H1 (cell line): ENCODE results near the gene HRH4. TPM values are rescaled to one million over a fixed set of nuclear protein-coding genes. Genes with fewer than 3 reads are reported as not detected.

Experiments used
- CTCF ChIA-PET: fragments of 300-600 bp; sonication (Branson Sonifier 250); formaldehyde crosslinking; loops from one replicate; lab custom pipeline; 2021; ENCODE audit not compliant: partially characterized antibody; lab: Charles Lee
- POLR2A ChIA-PET: fragments of 300-600 bp; sonication (Branson Sonifier 250); formaldehyde crosslinking; loops from one replicate; lab custom pipeline; 2021; ENCODE audit warnings: inconsistent platforms; ENCODE audit not compliant: partially characterized antibody; lab: Charles Lee
- DNase-seq, 2 experiments: peaks; one replicate each; pipeline versions ENCODE4 v3.0.0 to v3.0.0-alpha.2; 2010 to 2022; ENCODE audit warnings: low spot score in 2 of 2, low read depth in 1 of 2, mixed read lengths in 1 of 2
- FAIRE-seq: peaks from 2 replicates; lab custom pipeline; 2011; peaks lifted over from hg19 to GRCh38; lab: Jason Lieb, UNC
- H2AFZ ChIP-seq: 2 replicates; pipeline ENCODE4 v1.8.1; 2012; ENCODE audit warnings: low read length, inconsistent platforms
- H2AK5ac ChIP-seq: 2 replicates; pipeline ENCODE4 v1.6.1; 2013; ENCODE audit warnings: low read depth, low read length
- H2BK120ac ChIP-seq: replicated peaks from 2 replicates; pipeline ENCODE3; 2013; ENCODE audit warnings: low read depth, low read length, inconsistent platforms
- H2BK12ac ChIP-seq: 2 replicates; pipeline ENCODE4 v1.6.1; 2013; ENCODE audit warnings: low read depth, low read length
- H2BK15ac ChIP-seq: 2 replicates; pipeline ENCODE4 v1.6.1; 2013; ENCODE audit warnings: low read length
- H2BK20ac ChIP-seq: 2 replicates; pipeline ENCODE4 v1.6.1; 2013; ENCODE audit warnings: low read length
- H2BK5ac ChIP-seq: 2 replicates; pipeline ENCODE4 v1.6.1; 2013; ENCODE audit warnings: low read depth, low read length
- H3K14ac ChIP-seq: 2 replicates; pipeline ENCODE4 v1.6.1; 2013; ENCODE audit warnings: inconsistent platforms; ENCODE audit not compliant: insufficient read length
- H3K18ac ChIP-seq: 2 replicates; pipeline ENCODE4 v1.6.1; 2013; ENCODE audit warnings: low read length; ENCODE audit errors: extremely low read depth
- H3K23ac ChIP-seq: 2 replicates; pipeline ENCODE4 v1.6.1; 2013; ENCODE audit warnings: inconsistent platforms; ENCODE audit not compliant: insufficient read length
- H3K23me2 ChIP-seq: 2 replicates; pipeline ENCODE4 v1.6.1; 2013; ENCODE audit warnings: low read depth, low read length
- H3K27ac ChIP-seq: 2 replicates; pipeline ENCODE4 v1.6.1; 2011; ENCODE audit warnings: low read depth, low read length, inconsistent platforms
- H3K27me3 ChIP-seq, 4 experiments: replicated peaks in 1 of 4; 1 replicate in 1 of 4; 2 replicates in 3 of 4; pipeline versions ENCODE4 v1.6.1 to v1.8.1; 2011 to 2013; ENCODE audit warnings: low read length in 3 of 4, mild to moderate bottlenecking in 3 of 4, inconsistent platforms in 2 of 4, mixed read lengths in 2 of 4, moderate library complexity in 1 of 4; ENCODE audit not compliant: control insufficient read depth in 3 of 4, insufficient read depth in 3 of 4; ENCODE audit errors: extremely low read depth in 1 of 4
- H3K36me3 ChIP-seq, 4 experiments: 2 replicates each; pipeline versions ENCODE4 v1.6.1 to v1.8.1; 2011 to 2013; ENCODE audit warnings: mild to moderate bottlenecking in 4 of 4, low read length in 3 of 4, moderate library complexity in 2 of 4, control low read depth in 1 of 4, inconsistent platforms in 1 of 4; ENCODE audit not compliant: insufficient read depth in 4 of 4, control insufficient read depth in 2 of 4
- H3K4ac ChIP-seq: replicated peaks from 2 replicates; pipeline ENCODE3; 2013; ENCODE audit warnings: low read length, low read depth, mixed read lengths, inconsistent platforms; ENCODE audit not compliant: insufficient read length
- H3K4me1 ChIP-seq, 4 experiments: replicated peaks in 1 of 4; 1 replicate in 1 of 4; 2 replicates in 3 of 4; pipeline versions ENCODE4 v1.6.1 to v1.8.1; 2011 to 2013; ENCODE audit warnings: low read length in 3 of 4, inconsistent platforms in 2 of 4, mixed read lengths in 1 of 4; ENCODE audit not compliant: insufficient read depth in 4 of 4, control insufficient read depth in 3 of 4
- H3K4me2 ChIP-seq, 2 experiments: 2 replicates each; pipeline versions ENCODE4 v1.6.1 to v1.8.1; 2011 to 2013; ENCODE audit warnings: low read depth in 2 of 2, low read length in 2 of 2, control low read depth in 1 of 2, inconsistent platforms in 1 of 2, mild to moderate bottlenecking in 1 of 2; ENCODE audit not compliant: insufficient read depth in 1 of 2
- H3K4me3 ChIP-seq, 4 experiments: fragments of 200-600, 300-600 bp in 1 of 4; sonication (generic), shearing (Covaris generic), sonication (Bioruptor Twin) in 1 of 4; 2 replicates each; pipeline versions ENCODE4 v1.5.1 to v1.8.1; 2011 to 2016; ENCODE audit warnings: low read length in 4 of 4, low read depth in 3 of 4, control low read depth in 2 of 4, inconsistent platforms in 2 of 4, mild to moderate bottlenecking in 2 of 4, mixed read lengths in 1 of 4, moderate library complexity in 1 of 4; ENCODE audit not compliant: insufficient read depth in 2 of 4; ENCODE audit errors: extremely low read depth in 1 of 4
- H3K56ac ChIP-seq: replicated peaks from 2 replicates; pipeline ENCODE3; 2013; ENCODE audit warnings: low read depth, mild to moderate bottlenecking, mixed read lengths, low read length, inconsistent platforms; ENCODE audit not compliant: insufficient read length
- H3K79me1 ChIP-seq: 2 replicates; pipeline ENCODE4 v1.6.1; 2013; ENCODE audit warnings: low read depth, low read length, control low read depth
- H3K79me2 ChIP-seq, 2 experiments: 2 replicates each; pipeline versions ENCODE4 v1.6.1 to v1.8.1; 2012 to 2013; ENCODE audit warnings: low read length in 2 of 2, mild to moderate bottlenecking in 2 of 2, inconsistent platforms in 1 of 2; ENCODE audit not compliant: insufficient read depth in 2 of 2, control insufficient read depth in 1 of 2
- H3K9ac ChIP-seq, 4 experiments: replicated peaks in 1 of 4; 1 replicate in 1 of 4; 2 replicates in 3 of 4; pipeline versions ENCODE4 v1.6.1 to v1.8.1; 2011 to 2013; ENCODE audit warnings: low read depth in 3 of 4, low read length in 3 of 4, control low read depth in 2 of 4, mild to moderate bottlenecking in 2 of 4, moderate library complexity in 2 of 4, inconsistent platforms in 1 of 4; ENCODE audit errors: extremely low read depth in 1 of 4
- H3K9me3 ChIP-seq, 2 experiments: 2 replicates each; pipeline versions ENCODE4 v1.6.1 to v1.8.1; 2012 to 2013; ENCODE audit warnings: mild to moderate bottlenecking in 2 of 2, moderate library complexity in 2 of 2, control low read depth in 1 of 2, inconsistent platforms in 1 of 2, low read depth in 1 of 2, low read length in 1 of 2, mixed read lengths in 1 of 2; ENCODE audit not compliant: insufficient read depth in 2 of 2
- H4K20me1 ChIP-seq, 2 experiments: replicated peaks in 1 of 2; 2 replicates each; pipeline versions ENCODE3 to v1.8.1; 2011 to 2013; ENCODE audit warnings: inconsistent platforms in 2 of 2, low read length in 2 of 2, mild to moderate bottlenecking in 1 of 2; ENCODE audit not compliant: insufficient read depth in 2 of 2, control insufficient read depth in 1 of 2
- H4K5ac ChIP-seq: 2 replicates; pipeline ENCODE4 v1.6.1; 2013; ENCODE audit warnings: low read length, low read depth, mixed read lengths, inconsistent platforms; ENCODE audit not compliant: insufficient read length
- H4K8ac ChIP-seq: 2 replicates; pipeline ENCODE4 v1.8.0; 2013; ENCODE audit warnings: mild to moderate bottlenecking, moderate library complexity, low read length, inconsistent platforms; ENCODE audit not compliant: insufficient read depth; ENCODE audit errors: extremely low read depth
- H4K91ac ChIP-seq: replicated peaks from 2 replicates; pipeline ENCODE3; 2013; ENCODE audit warnings: low read length, mixed read lengths, inconsistent platforms; ENCODE audit not compliant: insufficient read length
- POU5F1 ChIP-seq: IDR thresholded peaks from 2 replicates; pipeline ENCODE4 v1.6.1; 2011; ENCODE audit warnings: low read depth, mild to moderate bottlenecking, low read length, moderate library complexity
- SIN3A ChIP-seq, 2 experiments: IDR thresholded peaks in 1 of 2; conservative IDR thresholded peaks in 1 of 2; 2 replicates each; pipeline ENCODE4 v1.6.1; 2011 to 2012; ENCODE audit warnings: low read length in 2 of 2, improper control_type of control experiment in 1 of 2, low read depth in 1 of 2, mild to moderate bottlenecking in 1 of 2
- WGBS, 2 experiments: shearing (Covaris generic) in 1 of 2; methylation state at CpG; one replicate each; pipeline versions ENCODE4 v1.1.6 to v1.1.7; 2013 to 2015; ENCODE audit warnings: low lambda C conversion rate in 2 of 2, mixed read lengths in 2 of 2, inconsistent platforms in 1 of 2, low coverage in 1 of 2, missing lambda C conversion rate in 1 of 2; ENCODE audit not compliant: insufficient replicate concordance in 2 of 2, insufficient coverage in 1 of 2, insufficient read length in 1 of 2; ENCODE audit errors: extremely low coverage in 1 of 2, missing lambda C conversion rate in 1 of 2; 5-methylcytosine and 5-hydroxymethylcytosine counted together
- polyA plus RNA-seq, 7 experiments: library from polyadenylated mRNA; depleted of rRNA in 3 of 7; stranded (reverse) in 5 of 7; unstranded in 2 of 7; fragments of >200 nt in 5 of 7; fragments of 200-250 nt in 2 of 7; gene quantifications; 1 replicate in 5 of 7; 2 replicates in 1 of 7; 4 replicates in 1 of 7; pipeline versions ENCODE4 v1.2.1 to v1.2.3, GENCODE V29; 2011 to 2013; ENCODE audit warnings: missing spikeins in 2 of 7, mixed read lengths in 2 of 7
- total RNA-seq: library from RNA; stranded (reverse); fragmentation: NEBNext Ultra II Directional; extraction: Animal tissue kit (Norgen Biotek cat#: 25700); gene quantifications from 2 replicates; pipeline ENCODE4 v1.2.1, GENCODE V29; 2021

HRH4 gene
- total and polyA plus RNA-seq, 2 of the 8 experiments (the other 6 are each of a cell fraction or from before 2014, with no cell fraction given): 0.03 TPM; not detected in 1

- no peak for FAIRE-seq
- no peak overlapping the region for H3K9ac ChIP-seq
- no peak for TF ChIP-seq POU5F1
- no peak for TF ChIP-seq SIN3A (conservative IDR thresholded peaks at IDR 0.05 in 1 of 2, IDR thresholded peaks at IDR 0.05 in 1 of 2; ENCODE audit: low read depth in 1 of 2, low read length in 2 of 2)
These were observed 16.6 kb upstream of the HRH4 start for GRCh38 chr18:24443870-24444269.

More at GRCh38 chr18:24443870-24444269, 16.6 kb upstream of the HRH4 start:
- DNase-seq: no peak
- H3K27me3 ChIP-seq: no peaks in the 10 kb centered on the region
- no peaks in the 10 kb centered on the region for H4K20me1 ChIP-seq
- POLR2A ChIA-PET: interaction anchor here (1.1 to 1.7 kb wide), 2 partner anchors 10 to 17 kb away, joined by 3 to 5 read pairs; partner anchors contain the start of gene IMPACT
- no peak overlapping the region for H3K27ac ChIP-seq
- H2BK12ac ChIP-seq: no peak overlapping the region
- CTCF ChIA-PET: interaction anchor here (0.7 to 2.0 kb wide), 4 partner anchors 10 to 84 kb away, joined by 3 to 5 read pairs (median 4); no protein-coding TSS in a partner anchor
- H4K91ac ChIP-seq: no peak overlapping the region
- H3K4me1 ChIP-seq: no peaks in the 10 kb centered on the region
- H2BK20ac ChIP-seq: no peak overlapping the region
- peaks cover 6 to 80% (median 27%) of the 10 kb centered on the region in 4 experiments for H3K36me3 ChIP-seq
- H2BK15ac ChIP-seq: no peak overlapping the region
- no peak overlapping the region for H3K4ac ChIP-seq
- no peak overlapping the region for H3K14ac ChIP-seq
- H4K8ac ChIP-seq: no peak overlapping the region
- H3K9me3 ChIP-seq: no peaks in the 10 kb centered on the region
- no peak overlapping the region for H2AK5ac ChIP-seq
- H2BK120ac ChIP-seq: no peak overlapping the region
- 86% methylated on average over 2 of the region's 2 CpGs; no CpG with 5 or more reads in 1 of the 2 experiments for WGBS, 2 experiments
- no peaks in the 10 kb centered on the region for H3K23me2 ChIP-seq
- H3K4me2 ChIP-seq: no peak overlapping the region
- no peak overlapping the region for H4K5ac ChIP-seq
- no peak overlapping the region for H2AFZ ChIP-seq
- H3K79me1 ChIP-seq: no peaks in the 10 kb centered on the region; the same call in 1 of the 2 replicates
- no peak overlapping the region for H3K4me3 ChIP-seq
- H2BK5ac ChIP-seq: no peak overlapping the region
- no peak overlapping the region for H3K56ac ChIP-seq
- H3K79me2 ChIP-seq: no peaks in the 10 kb centered on the region
- no peak overlapping the region for H3K18ac ChIP-seq
- no peak overlapping the region for H3K23ac ChIP-seq
